IPS DF 6.9 (cell line): Measurements from ENCODE around the gene PATE2.

Experiments used
- DNase-seq: peaks from one replicate; pipeline ENCODE4 v3.0.0-alpha.2; 2013; ENCODE audit warnings: low read depth, low spot score
- H3K27ac ChIP-seq: one replicate; pipeline ENCODE4 v1.5.1; 2013; ENCODE audit warnings: low read length, control low read depth
- H3K27me3 ChIP-seq: 2 replicates; pipeline ENCODE4 v1.6.1; 2013; ENCODE audit warnings: mild to moderate bottlenecking, low read length; ENCODE audit not compliant: control insufficient read depth, insufficient read depth
- H3K36me3 ChIP-seq: 2 replicates; pipeline ENCODE4 v1.6.1; 2013; ENCODE audit warnings: low read length; ENCODE audit not compliant: control insufficient read depth, insufficient read depth
- H3K4me1 ChIP-seq: 2 replicates; pipeline ENCODE4 v1.6.1; 2013; ENCODE audit warnings: low read length; ENCODE audit not compliant: control insufficient read depth, insufficient read depth
- H3K4me3 ChIP-seq: 2 replicates; pipeline ENCODE4 v1.5.1; 2013; ENCODE audit warnings: mild to moderate bottlenecking, low read length
- H3K9me3 ChIP-seq: 2 replicates; pipeline ENCODE4 v1.6.1; 2013; ENCODE audit warnings: low read length, inconsistent platforms; ENCODE audit not compliant: control insufficient read depth, insufficient read depth
- WGBS: extraction: QIAGEN DNeasy Blood & Tissue Kit; methylation state at CpG from one replicate; pipeline ENCODE4 v1.1.7; 2013; ENCODE audit warnings: mixed read lengths, missing lambda C conversion rate; ENCODE audit not compliant: insufficient read length, insufficient coverage; 5-methylcytosine and 5-hydroxymethylcytosine counted together

Gene PATE2

GRCh38 chr11:125778728-125779127, at the start of gene PATE2:
TSS of gene PATE2 (minus strand) at chr11:125778828. CDS start at chr11:125778773, 55 bp downstream.
- no peaks in the 10 kb centered on the region for H3K27me3 ChIP-seq
- no peak within 1 kb of the TSS for H3K27ac ChIP-seq
- H3K36me3 ChIP-seq: no peaks in the 10 kb centered on the region
- H3K9me3 ChIP-seq: no peaks in the 10 kb centered on the region
- H3K4me1 ChIP-seq: no peaks in the 10 kb centered on the region
- no peak within 1 kb of the TSS for H3K4me3 ChIP-seq
- no peak for DNase-seq

GRCh38 chr11:125807909-125808308, 29.3 kb upstream of the PATE2 start:
- WGBS: no CpG with 5 or more reads among the region's 1 CpG

DNA sequence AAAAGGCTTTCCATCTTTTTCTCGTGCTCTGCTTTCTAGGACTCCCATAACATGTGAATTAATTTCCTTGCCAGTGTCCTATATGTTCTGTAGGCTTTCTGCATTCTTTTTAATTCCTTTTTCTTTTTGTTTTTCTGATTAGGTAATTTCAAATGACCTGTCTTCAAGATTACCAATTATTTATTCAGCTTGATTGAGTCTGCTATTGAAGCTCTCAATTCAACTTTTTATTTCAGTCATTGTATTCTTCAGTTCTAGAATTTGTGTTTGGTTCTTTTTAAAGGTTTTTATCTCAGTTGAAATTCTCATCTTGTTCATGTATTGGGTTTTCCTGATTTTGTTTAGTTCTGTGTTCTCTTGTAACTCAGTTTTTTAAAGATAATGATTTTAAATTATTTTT, 23.8 kb upstream of the PATE2 start:
- H3K27me3 ChIP-seq: no peaks in the 10 kb centered on the region
- no peak for DNase-seq
- H3K4me3 ChIP-seq: no peak overlapping the region
- WGBS: no CpG with 5 or more reads among the region's 1 CpG
- H3K36me3 ChIP-seq: no peaks in the 10 kb centered on the region
- no peak overlapping the region for H3K27ac ChIP-seq
- H3K9me3 ChIP-seq: no peaks in the 10 kb centered on the region
- H3K4me1 ChIP-seq: peaks cover 2% of the 10 kb centered on the region; the same call in 1 of the 2 replicates

More at GRCh38 chr11:125807909-125808308, 29.3 kb upstream of the PATE2 start:
- Histone ChIP-seq H3K4me1 (peaks cover 1% of the 10 kb centered on the region; the same call in 1 of the 2 replicates), H3K36me3 (no peaks in the 10 kb centered on the region), H3K9me3 (no peaks in the 10 kb centered on the region), H3K27me3 (no peaks in the 10 kb centered on the region), H3K4me3 (no peak overlapping the region), H3K27ac (no peak overlapping the region)
- no peak for DNase-seq

GRCh38 chr11:125799808-125800207, 21.2 kb upstream of the PATE2 start:
- no CpG with 5 or more reads among the region's 2 CpGs for WGBS
- H3K4me1 ChIP-seq: peaks cover 2% of the 10 kb centered on the region; the same call in 1 of the 2 replicates
- no peaks in the 10 kb centered on the region for H3K27me3 ChIP-seq
- no peak for DNase-seq
- H3K36me3 ChIP-seq: no peaks in the 10 kb centered on the region
- no peak overlapping the region for H3K4me3 ChIP-seq
- no peak overlapping the region for H3K27ac ChIP-seq
- H3K9me3 ChIP-seq: no peaks in the 10 kb centered on the region

GRCh38 chr11:125797641-125798040, 19.0 kb upstream of the PATE2 start:
- no CpG with 5 or more reads among the region's 4 CpGs for WGBS
- Histone ChIP-seq H3K9me3 (no peaks in the 10 kb centered on the region), H3K4me1 (peaks cover 2% of the 10 kb centered on the region; the same call in 1 of the 2 replicates), H3K36me3 (no peaks in the 10 kb centered on the region), H3K27ac (no peak overlapping the region), H3K4me3 (no peak overlapping the region), H3K27me3 (no peaks in the 10 kb centered on the region)
- DNase-seq: no peak

- no peak for DNase-seq
- WGBS: no CpG with 5 or more reads among the region's 4 CpGs
- Histone ChIP-seq H3K9me3 (no peaks in the 10 kb centered on the region), H3K4me3 (no peak overlapping the region), H3K36me3 (no peaks in the 10 kb centered on the region), H3K27ac (no peak overlapping the region), H3K4me1 (no peaks in the 10 kb centered on the region), H3K27me3 (no peaks in the 10 kb centered on the region)
Observed at GRCh38 chr11:125790825-125791224, 12.2 kb upstream of the PATE2 start.

GRCh38 chr11:125787827-125788226, 9.2 kb upstream of the PATE2 start, which contains the start of gene PATE3:
TSS of gene PATE3 (plus strand) at chr11:125788127. CDS start at chr11:125788152, 25 bp downstream.
- Histone ChIP-seq H3K4me1 (no peaks in the 10 kb centered on the region), H3K9me3 (no peaks in the 10 kb centered on the region), H3K27me3 (no peaks in the 10 kb centered on the region), H3K4me3 (no peak within 1 kb of the TSS), H3K27ac (no peak within 1 kb of the TSS), H3K36me3 (no peaks in the 10 kb centered on the region)
- WGBS: no CpG with 5 or more reads among the region's 2 CpGs
- no peak for DNase-seq

DNA sequence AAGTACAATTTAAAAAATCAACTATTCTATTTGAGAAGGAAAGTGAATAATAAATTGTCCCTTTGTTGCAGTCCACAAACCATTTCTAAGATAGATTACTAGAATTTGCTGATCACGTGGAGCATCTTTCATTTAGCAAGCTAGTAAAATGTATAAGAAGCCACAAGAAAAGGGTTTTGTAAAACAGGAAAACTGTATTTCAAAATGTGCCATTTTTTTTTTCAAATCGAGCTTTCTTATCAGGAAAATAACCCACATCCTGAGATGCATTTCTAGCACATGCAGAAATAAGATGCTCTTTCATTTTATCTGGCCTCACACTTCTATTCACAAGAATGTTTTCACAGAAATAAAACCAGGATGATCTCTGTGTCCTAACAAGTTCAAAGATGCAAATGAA, 6.0 kb upstream of the PATE2 start:
- Histone ChIP-seq H3K27ac (no peak overlapping the region), H3K27me3 (no peaks in the 10 kb centered on the region)
- WGBS: no CpG with 5 or more reads among the region's 2 CpGs

DNA sequence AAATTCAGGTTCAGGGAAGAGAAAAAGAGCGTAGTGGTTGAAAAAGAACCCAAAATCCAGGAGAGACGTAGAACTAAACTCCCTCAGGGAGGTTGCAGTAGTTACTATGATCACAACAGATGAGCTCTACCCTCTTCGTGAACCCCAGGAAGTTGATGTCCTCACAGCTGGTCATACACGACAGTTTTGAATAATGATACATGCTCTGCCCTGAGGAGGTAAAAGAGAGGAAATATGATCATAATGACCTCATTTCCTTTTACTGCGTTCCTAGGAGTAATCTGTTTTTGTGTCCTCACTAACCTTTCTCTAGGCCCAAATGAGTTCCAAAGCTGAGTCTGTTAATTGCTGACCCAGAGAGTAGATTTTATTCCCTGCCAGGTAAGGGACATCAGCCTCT, 1.3 kb downstream of the PATE2 start:
- Histone ChIP-seq H3K9me3 (no peaks in the 10 kb centered on the region), H3K27me3 (no peaks in the 10 kb centered on the region), H3K4me1 (no peaks in the 10 kb centered on the region), H3K36me3 (no peaks in the 10 kb centered on the region), H3K4me3 (no peak overlapping the region), H3K27ac (no peak overlapping the region)
- DNase-seq: no peak
- WGBS: no CpG with 5 or more reads among the region's 5 CpGs

More for the DNA sequence above, 6.0 kb upstream of the PATE2 start:
- Histone ChIP-seq H3K36me3 (no peaks in the 10 kb centered on the region), H3K4me1 (no peaks in the 10 kb centered on the region), H3K4me3 (no peak overlapping the region), H3K9me3 (no peaks in the 10 kb centered on the region)
- DNase-seq: no peak

DNA sequence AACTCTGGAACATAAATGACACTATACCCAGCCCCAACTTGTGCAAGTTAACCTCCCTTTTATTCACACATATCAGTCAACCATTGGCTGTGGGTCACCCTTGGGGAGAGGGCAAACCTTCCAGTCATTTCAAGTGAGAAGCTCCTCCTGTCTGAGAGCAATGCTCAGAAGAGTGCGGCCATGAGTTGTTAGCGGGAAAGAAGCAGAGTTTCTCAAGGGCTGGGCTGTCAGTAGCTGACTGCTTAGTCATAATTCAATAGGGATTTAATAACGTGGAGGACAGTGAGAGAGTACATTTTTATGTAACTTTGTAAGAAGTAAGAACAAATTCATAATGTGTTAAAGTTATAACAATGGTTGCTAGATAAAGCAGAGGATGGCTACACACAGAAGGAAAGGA, 5.1 kb downstream of the PATE2 start:
- Histone ChIP-seq H3K27ac (no peak overlapping the region), H3K36me3 (no peaks in the 10 kb centered on the region), H3K27me3 (no peaks in the 10 kb centered on the region; the same call in 1 of the 2 replicates), H3K9me3 (no peaks in the 10 kb centered on the region), H3K4me1 (no peaks in the 10 kb centered on the region), H3K4me3 (no peak overlapping the region)
- no CpG with 5 or more reads among the region's 3 CpGs for WGBS
- no peak for DNase-seq

DNA sequence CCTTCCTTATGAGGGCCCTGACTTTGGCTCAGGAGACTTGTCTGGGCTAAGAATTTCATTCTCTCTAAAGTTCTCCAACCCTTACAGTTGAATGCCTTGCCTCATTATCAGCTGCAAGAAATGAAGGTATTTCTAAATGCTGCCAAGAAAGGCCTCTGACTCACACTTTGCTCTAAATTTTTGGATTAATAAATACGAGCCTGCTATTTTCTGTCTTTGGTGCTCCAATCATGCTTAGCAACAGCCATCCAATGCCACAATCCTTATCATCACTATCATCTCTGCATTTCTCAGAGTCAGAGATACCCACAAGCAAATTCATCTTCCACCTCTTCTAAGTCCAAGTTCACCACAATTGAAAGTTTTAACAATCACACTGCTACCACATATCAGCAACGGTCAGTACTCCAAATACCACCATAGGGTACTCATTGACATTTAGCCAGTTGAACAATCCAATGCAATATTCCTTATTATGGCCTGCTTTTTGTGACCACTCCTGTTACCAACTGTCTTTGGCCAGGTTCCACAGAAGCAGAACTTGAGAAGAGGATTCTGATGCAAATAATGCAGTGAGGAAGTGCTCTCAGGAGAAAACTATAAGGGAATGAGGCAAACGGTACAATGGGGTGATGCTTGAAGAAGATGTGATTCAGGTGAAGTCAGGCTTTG, 5.7 kb downstream of the PATE2 start:
- no peaks in the 10 kb centered on the region; the same call in 1 of the 2 replicates for H3K27me3 ChIP-seq
- DNase-seq: no peak
- H3K4me1 ChIP-seq: no peaks in the 10 kb centered on the region
- H3K36me3 ChIP-seq: no peaks in the 10 kb centered on the region
- no peaks in the 10 kb centered on the region for H3K9me3 ChIP-seq
- no peak overlapping the region for H3K27ac ChIP-seq
- H3K4me3 ChIP-seq: no peak overlapping the region
- WGBS: no CpG with 5 or more reads among the region's 3 CpGs
